H1 (cell line): Measurements from ENCODE around the gene ERCC1. TPM values are rescaled to one million over a fixed set of nuclear protein-coding genes. Genes with fewer than 3 reads are reported as not detected.

Experiments
- ATF3 ChIP-seq: IDR thresholded peaks from 2 replicates; pipeline ENCODE4 v1.6.1; 2011; ENCODE audit warnings: low read depth, mild to moderate bottlenecking, low read length; ENCODE audit not compliant: insufficient read depth
- CHD7 ChIP-seq: fragments of 300-600 bp; sonication (generic); IDR thresholded peaks from 2 replicates; pipeline ENCODE4 v1.7.1; 2012; ENCODE audit warnings: low read length, moderate library complexity, mild to moderate bottlenecking, inconsistent platforms; ENCODE audit not compliant: insufficient replicate concordance
- GTF2F1 ChIP-seq: IDR thresholded peaks from 2 replicates; pipeline ENCODE4 v1.6.1; 2012; ENCODE audit warnings: low read depth, low read length, improper control_type of control experiment, borderline replicate concordance
- JUN ChIP-seq: IDR thresholded peaks from 2 replicates; pipeline ENCODE4 v1.6.1; 2011; ENCODE audit warnings: low read depth, mild to moderate bottlenecking, improper control_type of control experiment, low read length
- NRF1 ChIP-seq: IDR thresholded peaks from 2 replicates; pipeline ENCODE4 v1.6.1; 2011; ENCODE audit warnings: mild to moderate bottlenecking, low read depth, low read length, improper control_type of control experiment
- TAF1 ChIP-seq: IDR thresholded peaks from 2 replicates; pipeline ENCODE4 v1.6.1; 2011; ENCODE audit warnings: mild to moderate bottlenecking, low read depth, low read length
- polyA plus RNA-seq, 7 experiments: library from polyadenylated mRNA; depleted of rRNA in 3 of 7; stranded (reverse) in 5 of 7; unstranded in 2 of 7; fragments of >200 nt in 5 of 7; fragments of 200-250 nt in 2 of 7; gene quantifications; 1 replicate in 5 of 7; 2 replicates in 1 of 7; 4 replicates in 1 of 7; pipeline versions ENCODE4 v1.2.1 to v1.2.3, GENCODE V29; 2011 to 2013; ENCODE audit warnings: missing spikeins in 2 of 7, mixed read lengths in 2 of 7
- total RNA-seq: library from RNA; stranded (reverse); fragmentation: NEBNext Ultra II Directional; extraction: Animal tissue kit (Norgen Biotek cat#: 25700); gene quantifications from 2 replicates; pipeline ENCODE4 v1.2.1, GENCODE V29; 2021

The ERCC1 gene
- total and polyA plus RNA-seq, 2 of the 8 experiments (the other 6 are each of a cell fraction or from before 2014, with no cell fraction given): 44.7 to 94.2 TPM

GRCh38 chr19:45408830-45409556, 14.7 kb downstream of the ERCC1 start (continued):
- no peak for TF ChIP-seq CHD7
- TF ChIP-seq JUN: no peak
- no peak for TF ChIP-seq NRF1
- no peak for TF ChIP-seq GTF2F1
- TF ChIP-seq ATF3: no peak
- TF ChIP-seq TAF1: no peak
